Ishikawa (cell line): Measurements from ENCODE around the gene CCDC141.

Experiments used
- CEBPB ChIP-seq: IDR thresholded peaks from 2 replicates; pipeline ENCODE4 v1.6.1; 2012
- CREB1 ChIP-seq: IDR thresholded peaks from 2 replicates; pipeline ENCODE4 v1.6.1; 2012; ENCODE audit warnings: low read depth
- EGR1 ChIP-seq: IDR thresholded peaks from 2 replicates; pipeline ENCODE4 v1.6.1; 2012
- EP300 ChIP-seq: IDR thresholded peaks from 2 replicates; pipeline ENCODE4 v1.6.1; 2012; ENCODE audit warnings: borderline replicate concordance
- FOXM1 ChIP-seq: IDR thresholded peaks from 2 replicates; pipeline ENCODE4 v1.6.1; 2012; ENCODE audit warnings: low read depth, borderline replicate concordance
- MAX ChIP-seq: IDR thresholded peaks from 2 replicates; pipeline ENCODE4 v1.6.1; 2012
- NFIC ChIP-seq: IDR thresholded peaks from 2 replicates; pipeline ENCODE4 v1.6.1; 2012
- RAD21 ChIP-seq: IDR thresholded peaks from 2 replicates; pipeline ENCODE4 v1.6.1; 2012; ENCODE audit warnings: low read depth
- REST ChIP-seq: IDR thresholded peaks from 2 replicates; pipeline ENCODE4 v1.6.1; 2012; ENCODE audit warnings: low read depth, mild to moderate bottlenecking
- TAF1 ChIP-seq: IDR thresholded peaks from 2 replicates; pipeline ENCODE4 v1.6.1; 2012; ENCODE audit warnings: low read depth, mild to moderate bottlenecking
- TCF12 ChIP-seq: IDR thresholded peaks from 2 replicates; pipeline ENCODE4 v1.6.1; 2012; ENCODE audit warnings: low read depth
- TEAD4 ChIP-seq: IDR thresholded peaks from 2 replicates; pipeline ENCODE4 v1.6.1; 2012
- USF1 ChIP-seq: IDR thresholded peaks from 2 replicates; pipeline ENCODE4 v1.6.1; 2012
- YY1 ChIP-seq: IDR thresholded peaks from 2 replicates; pipeline ENCODE4 v1.6.1; 2012; ENCODE audit warnings: low read depth
- ZBTB7A ChIP-seq: IDR thresholded peaks from 2 replicates; pipeline ENCODE4 v1.6.1; 2012; ENCODE audit warnings: low read depth

CCDC141 gene

GRCh38 chr2:179037807-179038206 lies 12.1 kb downstream of the CCDC141 start:
- no peak for TF ChIP-seq RAD21
- TF ChIP-seq NFIC, result no peak
- TF ChIP-seq EGR1, result no peak
- no peak for TF ChIP-seq EP300
- TF ChIP-seq TCF12, result no peak
- TF ChIP-seq CREB1, result no peak
- TF ChIP-seq USF1, result no peak
- TF ChIP-seq MAX, result no peak
- TF ChIP-seq ZBTB7A, result no peak
- no peak for TF ChIP-seq TEAD4
- no peak for TF ChIP-seq YY1
- TF ChIP-seq REST, result no peak
- no peak for TF ChIP-seq TAF1
- no peak for TF ChIP-seq FOXM1
- TF ChIP-seq CEBPB, result no peak

- no peak for TF ChIP-seq CEBPB
- no peak for TF ChIP-seq NFIC
- TF ChIP-seq REST, result no peak
- no peak for TF ChIP-seq TEAD4
- no peak for TF ChIP-seq EGR1
- TF ChIP-seq EP300, result no peak
- no peak for TF ChIP-seq RAD21
- TF ChIP-seq ZBTB7A, result no peak
- TF ChIP-seq USF1, result no peak
- TF ChIP-seq FOXM1, result no peak
- no peak for TF ChIP-seq CREB1
- TF ChIP-seq MAX, result no peak
- TF ChIP-seq YY1, result no peak
- TF ChIP-seq TAF1, result no peak
- TF ChIP-seq TCF12, result no peak
These were observed 13.5 kb downstream of the CCDC141 start for GRCh38 chr2:179036353-179036905.

- no peak for TF ChIP-seq TEAD4
These were observed 18.1 kb downstream of the CCDC141 start for GRCh38 chr2:179031731-179032408.

GRCh38 chr2:179024445-179024844 lies 25.5 kb downstream of the CCDC141 start:
- no peak for TF ChIP-seq TCF12

GRCh38 chr2:179022685-179023084 lies 27.3 kb downstream of the CCDC141 start:
- TF ChIP-seq YY1, result no peak
- TF ChIP-seq FOXM1, result no peak
- TF ChIP-seq REST, result no peak
- TF ChIP-seq CEBPB, result no peak
- TF ChIP-seq TEAD4, result no peak
- no peak for TF ChIP-seq ZBTB7A
- TF ChIP-seq NFIC, result no peak
